Measurements from ENCODE around the gene HOTAIR.

DNA sequence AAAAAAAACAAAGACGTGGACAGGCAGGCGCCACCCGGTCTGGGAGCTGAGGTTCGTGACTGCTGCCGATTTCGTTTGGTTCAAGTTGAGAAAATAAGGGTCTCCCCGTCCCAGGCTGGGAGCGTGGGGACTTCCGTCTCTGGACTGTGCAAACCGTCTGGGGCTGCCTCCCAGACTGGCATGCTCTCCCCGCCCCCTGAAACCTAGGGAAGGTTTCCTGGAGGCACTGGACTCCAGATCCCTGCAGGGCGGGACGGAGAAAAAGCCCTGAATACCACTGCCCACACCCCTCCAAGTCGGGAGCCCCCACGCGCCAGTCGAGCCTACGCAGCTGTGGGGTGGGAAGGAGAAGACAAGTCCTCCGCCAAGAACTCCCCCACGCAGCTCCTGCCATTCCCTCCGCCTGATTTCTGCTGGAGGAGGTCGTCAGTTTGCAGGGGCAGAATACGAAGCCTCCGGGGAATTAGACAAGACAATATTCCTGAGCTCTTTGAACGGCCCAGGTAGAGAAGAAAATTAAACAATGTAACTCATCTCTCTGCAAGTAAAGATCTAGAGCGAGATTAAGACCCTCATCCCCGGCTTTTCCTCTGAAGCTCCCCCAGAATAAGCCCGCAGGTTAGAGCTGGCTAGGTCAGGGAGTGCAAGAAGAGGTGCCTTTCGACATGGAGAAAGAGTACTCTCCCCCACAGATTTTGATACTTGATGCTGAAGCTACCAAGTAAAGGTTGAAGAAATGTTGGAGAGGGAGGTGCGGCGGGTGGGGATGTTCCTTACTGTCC lies 46.5 kb downstream of the HOTAIR start:
- TF ChIP-seq, protein P1, sequence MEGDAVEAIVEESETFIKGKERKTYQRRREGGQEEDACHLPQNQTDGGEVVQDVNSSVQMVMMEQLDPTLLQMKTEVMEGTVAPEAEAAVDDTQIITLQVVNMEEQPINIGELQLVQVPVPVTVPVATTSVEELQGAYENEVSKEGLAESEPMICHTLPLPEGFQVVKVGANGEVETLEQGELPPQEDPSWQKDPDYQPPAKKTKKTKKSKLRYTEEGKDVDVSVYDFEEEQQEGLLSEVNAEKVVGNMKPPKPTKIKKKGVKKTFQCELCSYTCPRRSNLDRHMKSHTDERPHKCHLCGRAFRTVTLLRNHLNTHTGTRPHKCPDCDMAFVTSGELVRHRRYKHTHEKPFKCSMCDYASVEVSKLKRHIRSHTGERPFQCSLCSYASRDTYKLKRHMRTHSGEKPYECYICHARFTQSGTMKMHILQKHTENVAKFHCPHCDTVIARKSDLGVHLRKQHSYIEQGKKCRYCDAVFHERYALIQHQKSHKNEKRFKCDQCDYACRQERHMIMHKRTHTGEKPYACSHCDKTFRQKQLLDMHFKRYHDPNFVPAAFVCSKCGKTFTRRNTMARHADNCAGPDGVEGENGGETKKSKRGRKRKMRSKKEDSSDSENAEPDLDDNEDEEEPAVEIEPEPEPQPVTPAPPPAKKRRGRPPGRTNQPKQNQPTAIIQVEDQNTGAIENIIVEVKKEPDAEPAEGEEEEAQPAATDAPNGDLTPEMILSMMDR (conservative IDR thresholded peaks at IDR 0.05; ENCODE audit: low read depth, low read length): no peak
- TF ChIP-seq EZH2 (IDR thresholded peaks at IDR 0.05; ENCODE audit: low read length, unreplicated experiment): no peak
- TF ChIP-seq EZH2phosphoT487 (IDR thresholded peaks at IDR 0.05; ENCODE audit: borderline replicate concordance, low read length): no peak

Data from PC-3 (cell line).